ENCODE measurements around the gene TRIO. TPM values are rescaled to one million over a fixed set of nuclear protein-coding genes. Genes with fewer than 3 reads are reported as not detected.

The TRIO gene
- total RNA-seq, 1 donor from 2014 or later, result 111 TPM

- no peak for DNase-seq (ENCODE audit: low spot score)
These were observed 362.4 kb downstream of the TRIO start for GRCh38 chr5:14505310-14506139.

- DNase-seq (ENCODE audit: low spot score), result no peak
These were observed 363.0 kb downstream of the TRIO start for GRCh38 chr5:14506140-14506538.

GRCh38 chr5:14506661-14507060 lies 363.5 kb downstream of the TRIO start:
- no peak for DNase-seq (ENCODE audit: low spot score)

- no peak for DNase-seq (ENCODE audit: low spot score)
These were observed 364.2 kb downstream of the TRIO start for GRCh38 chr5:14507156-14507941.

- DNase-seq (ENCODE audit: low spot score), result no peak
These were observed 364.9 kb downstream of the TRIO start for GRCh38 chr5:14508046-14508445.

GRCh38 chr5:14509556-14509955 lies 366.4 kb downstream of the TRIO start:
- no peak for DNase-seq (ENCODE audit: low spot score)

- no peak for DNase-seq (ENCODE audit: low spot score)
These were observed 367.1 kb downstream of the TRIO start for GRCh38 chr5:14510156-14510734.

- DNase-seq (ENCODE audit: low spot score), result no peak
These were observed 367.7 kb downstream of the TRIO start for GRCh38 chr5:14510880-14511279.

- no peak for DNase-seq (ENCODE audit: low spot score)
These were observed 369.4 kb downstream of the TRIO start for GRCh38 chr5:14512574-14512973.

- no peak for DNase-seq (ENCODE audit: low spot score)
These were observed 370.1 kb downstream of the TRIO start for GRCh38 chr5:14513266-14513665.

GRCh38 chr5:14516901-14517300 lies 373.8 kb downstream of the TRIO start:
- DNase-seq (ENCODE audit: low spot score), result no peak

- no peak for DNase-seq (ENCODE audit: low spot score)
These were observed 375.5 kb downstream of the TRIO start for GRCh38 chr5:14518638-14519037.

GRCh38 chr5:14521748-14522147 lies 378.6 kb downstream of the TRIO start:
- no peak for DNase-seq (ENCODE audit: low spot score)

GRCh38 chr5:14522721-14523120 lies 379.6 kb downstream of the TRIO start:
- no peak for DNase-seq (ENCODE audit: low spot score)

- no peak for DNase-seq (ENCODE audit: low spot score)
These were observed 380.3 kb downstream of the TRIO start for GRCh38 chr5:14523243-14524034.

GRCh38 chr5:14525397-14525796 lies 382.3 kb downstream of the TRIO start:
- no peak for DNase-seq (ENCODE audit: low spot score)

GRCh38 chr5:14526493-14526892 lies 383.4 kb downstream of the TRIO start:
- DNase-seq (ENCODE audit: low spot score), result no peak

- DNase-seq (ENCODE audit: low spot score), result no peak
These were observed 385.0 kb downstream of the TRIO start for GRCh38 chr5:14528115-14528514.

GRCh38 chr5:14528926-14529325 lies 385.8 kb downstream of the TRIO start:
- no peak for DNase-seq (ENCODE audit: low spot score)

- no peak for DNase-seq (ENCODE audit: low spot score)
These were observed 388.5 kb downstream of the TRIO start for GRCh38 chr5:14531668-14532067.

GRCh38 chr5:14532180-14532579 lies 389.0 kb downstream of the TRIO start:
- DNase-seq (ENCODE audit: low spot score), result no peak

GRCh38 chr5:14534773-14535172 lies 391.6 kb downstream of the TRIO start:
- DNase-seq (ENCODE audit: low spot score), result no peak
